Astrocyte of the cerebellum (primary cell): ENCODE results near the gene CERS6.
"Not testable (repeated sequence)": the region's sequence is repeated elsewhere in the genome, so short reads cannot be mapped to it uniquely, and the experiment has no call there.

Experiments
- DNase-seq: peaks from one replicate; pipeline ENCODE4 v3.0.0-alpha.2; 2011; ENCODE audit warnings: low read depth
- H3K4me3 ChIP-seq: 2 replicates; pipeline ENCODE4 v1.5.1; 2011; ENCODE audit warnings: mild to moderate bottlenecking, low read depth, low read length, moderate library complexity
- in situ Hi-C: cut with HindIII; loops from 2 replicates; pipeline ENCODE4 v1.10.0; 2017; ENCODE audit warnings: low sequenced_read_pairs
- TF ChIP-seq, protein P1 (sequence below): IDR thresholded peaks from 2 replicates; pipeline ENCODE4 v1.5.1; 2012; ENCODE audit warnings: low read length, low read depth, moderate library complexity, mild to moderate bottlenecking; ENCODE audit errors: missing control alignments

Gene CERS6

DNA sequence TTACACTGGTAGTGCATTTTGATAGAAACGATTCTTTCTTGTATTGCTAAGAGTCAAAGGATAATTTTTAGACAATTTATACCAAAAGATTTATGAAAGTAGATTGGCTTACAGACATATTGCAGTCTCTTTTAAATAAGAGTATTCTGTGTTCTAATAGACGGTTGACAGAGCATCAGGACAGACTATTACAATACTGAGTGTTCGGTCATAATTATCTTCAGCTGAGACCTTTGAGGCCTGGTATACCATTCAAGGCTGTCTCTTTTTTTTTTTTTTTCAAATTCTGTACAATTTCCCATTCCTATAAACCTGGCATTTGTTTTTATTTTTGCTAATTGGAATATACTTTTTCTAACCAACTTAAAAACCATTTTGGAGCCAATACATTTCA is 205.8 kb downstream of the CERS6 start:
- in situ Hi-C loops: no loop called here
- TF ChIP-seq, protein P1, sequence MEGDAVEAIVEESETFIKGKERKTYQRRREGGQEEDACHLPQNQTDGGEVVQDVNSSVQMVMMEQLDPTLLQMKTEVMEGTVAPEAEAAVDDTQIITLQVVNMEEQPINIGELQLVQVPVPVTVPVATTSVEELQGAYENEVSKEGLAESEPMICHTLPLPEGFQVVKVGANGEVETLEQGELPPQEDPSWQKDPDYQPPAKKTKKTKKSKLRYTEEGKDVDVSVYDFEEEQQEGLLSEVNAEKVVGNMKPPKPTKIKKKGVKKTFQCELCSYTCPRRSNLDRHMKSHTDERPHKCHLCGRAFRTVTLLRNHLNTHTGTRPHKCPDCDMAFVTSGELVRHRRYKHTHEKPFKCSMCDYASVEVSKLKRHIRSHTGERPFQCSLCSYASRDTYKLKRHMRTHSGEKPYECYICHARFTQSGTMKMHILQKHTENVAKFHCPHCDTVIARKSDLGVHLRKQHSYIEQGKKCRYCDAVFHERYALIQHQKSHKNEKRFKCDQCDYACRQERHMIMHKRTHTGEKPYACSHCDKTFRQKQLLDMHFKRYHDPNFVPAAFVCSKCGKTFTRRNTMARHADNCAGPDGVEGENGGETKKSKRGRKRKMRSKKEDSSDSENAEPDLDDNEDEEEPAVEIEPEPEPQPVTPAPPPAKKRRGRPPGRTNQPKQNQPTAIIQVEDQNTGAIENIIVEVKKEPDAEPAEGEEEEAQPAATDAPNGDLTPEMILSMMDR: no peak
- no peak for DNase-seq
- H3K4me3 ChIP-seq: no peak overlapping the region

GRCh38 chr2:168662651-168663208 is 206.7 kb downstream of the CERS6 start:
- no peak overlapping the region for H3K4me3 ChIP-seq
- DNase-seq: no peak
- TF ChIP-seq, protein P1: no peak
- in situ Hi-C loops: no loop called here

- DNase-seq: no peak
- in situ Hi-C loops: no loop called here
- TF ChIP-seq, protein P1: no peak
These were observed 207.9 kb downstream of the CERS6 start for GRCh38 chr2:168663993-168664392.

DNA sequence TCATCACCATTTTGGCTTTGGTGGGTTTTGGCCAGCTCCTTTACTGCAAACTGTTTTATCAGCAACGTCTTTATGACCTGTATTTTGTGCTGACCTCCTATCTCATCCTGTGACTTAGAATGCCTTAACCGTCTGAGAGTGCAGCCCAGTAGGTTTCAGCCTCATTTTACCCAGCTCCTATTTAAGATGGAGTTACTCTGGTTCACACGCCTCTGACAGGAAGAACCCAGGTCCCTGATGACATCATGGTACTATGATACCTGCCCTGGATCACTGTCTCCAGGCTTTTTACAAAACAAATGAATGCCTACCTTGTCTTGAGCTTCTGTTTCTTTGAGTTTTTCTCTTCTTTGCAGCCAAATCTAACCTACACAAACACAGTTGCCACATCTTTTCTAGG is 208.6 kb downstream of the CERS6 start:
- DNase-seq, H3K4me3 ChIP-seq, in situ Hi-C loops: not testable (repeated sequence)

More at GRCh38 chr2:168663993-168664392, 207.9 kb downstream of the CERS6 start:
- no peak overlapping the region for H3K4me3 ChIP-seq

DNA sequence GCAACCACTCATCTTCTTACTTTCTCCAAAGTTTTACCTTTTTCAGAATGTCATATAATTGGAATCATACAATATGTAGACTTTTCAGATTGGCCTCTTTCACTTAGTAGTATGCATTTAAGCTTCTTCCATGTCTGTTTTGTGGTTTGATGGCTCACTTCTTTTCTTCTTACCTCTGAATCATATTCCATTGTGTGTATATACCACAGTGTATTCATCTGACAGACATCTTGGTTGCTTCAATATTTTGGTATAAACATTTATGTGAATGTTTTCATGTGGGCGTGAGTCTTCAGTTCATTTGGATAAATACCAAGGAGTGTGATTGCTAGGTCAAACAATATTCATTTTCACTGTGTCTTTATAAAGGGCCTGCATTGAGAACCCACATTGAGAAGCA is 210.3 kb downstream of the CERS6 start:
- peak; percentile 34 for DNase-seq
- no peak overlapping the region for H3K4me3 ChIP-seq
- in situ Hi-C loops: no loop called here
- TF ChIP-seq, protein P1: no peak

DNA sequence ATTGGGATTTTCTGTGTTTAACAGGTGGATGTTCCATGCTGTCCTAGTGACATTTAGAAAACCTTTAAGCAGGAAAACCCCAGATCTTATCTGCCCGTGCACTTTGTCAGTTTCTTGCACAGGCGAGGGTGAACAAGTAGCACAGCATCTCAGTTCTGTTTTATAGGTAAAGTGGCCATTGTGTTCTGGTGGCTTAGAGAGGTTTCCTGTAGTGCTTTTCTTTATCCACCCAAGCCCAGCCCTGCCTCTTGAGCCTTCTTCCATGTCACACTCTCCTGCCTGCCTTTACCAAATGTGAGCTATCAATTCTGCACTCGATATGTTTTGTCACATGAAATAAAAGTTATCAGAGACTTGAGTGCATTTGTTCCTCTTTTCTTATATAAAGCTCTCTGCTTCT is 211.1 kb downstream of the CERS6 start:
- in situ Hi-C loops: no loop called here
- no peak overlapping the region for H3K4me3 ChIP-seq
- TF ChIP-seq, protein P1: no peak
- no peak for DNase-seq

DNA sequence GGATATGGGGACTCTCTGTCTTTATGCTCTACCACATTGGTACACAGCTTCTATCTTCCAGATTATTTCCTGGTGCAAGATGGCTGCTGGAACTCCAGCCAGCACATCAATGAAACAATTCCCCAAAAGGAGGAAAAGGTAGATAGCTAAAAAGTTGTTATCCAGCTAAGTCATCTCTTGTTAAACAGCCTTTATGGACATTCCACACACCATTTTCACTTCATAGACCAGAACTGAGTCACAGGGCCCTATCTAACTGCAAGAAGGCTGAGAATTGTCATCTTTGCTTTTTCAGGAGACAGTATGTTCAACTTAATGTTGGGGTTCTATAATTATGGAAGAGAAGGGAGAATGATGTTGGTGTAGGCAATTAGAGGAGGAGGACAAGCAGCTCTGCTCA is 213.1 kb downstream of the CERS6 start:
- no peak for DNase-seq
- TF ChIP-seq, protein P1: no peak
- in situ Hi-C loops: no loop called here
- H3K4me3 ChIP-seq: no peak overlapping the region
